Stimulated activated CD8-positive, alpha-beta memory T cell treated with anti-CD3 and anti-CD28 coated beads, Interleukin-12 subunit alpha, Interleukin-12 subunit beta, amount 100 ng/mL, for 1 hour (primary cell): Measurements from ENCODE around the gene PGBD5.
"Not testable (repeated sequence)": the region's sequence is repeated elsewhere in the genome, so short reads cannot be mapped to it uniquely, and the experiment has no call there.

Experiments used
- DNase-seq: peaks from one replicate; pipeline ENCODE4 v3.0.0-alpha.2; 2020; ENCODE audit warnings: low read depth

Gene PGBD5, protein sequence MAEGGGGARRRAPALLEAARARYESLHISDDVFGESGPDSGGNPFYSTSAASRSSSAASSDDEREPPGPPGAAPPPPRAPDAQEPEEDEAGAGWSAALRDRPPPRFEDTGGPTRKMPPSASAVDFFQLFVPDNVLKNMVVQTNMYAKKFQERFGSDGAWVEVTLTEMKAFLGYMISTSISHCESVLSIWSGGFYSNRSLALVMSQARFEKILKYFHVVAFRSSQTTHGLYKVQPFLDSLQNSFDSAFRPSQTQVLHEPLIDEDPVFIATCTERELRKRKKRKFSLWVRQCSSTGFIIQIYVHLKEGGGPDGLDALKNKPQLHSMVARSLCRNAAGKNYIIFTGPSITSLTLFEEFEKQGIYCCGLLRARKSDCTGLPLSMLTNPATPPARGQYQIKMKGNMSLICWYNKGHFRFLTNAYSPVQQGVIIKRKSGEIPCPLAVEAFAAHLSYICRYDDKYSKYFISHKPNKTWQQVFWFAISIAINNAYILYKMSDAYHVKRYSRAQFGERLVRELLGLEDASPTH

GRCh38 chr1:230426246-230427093 is at the start of gene PGBD5:
PGBD5 (minus strand) TSS chr1:230426332; CDS start chr1:230425928, 404 bp downstream.
- DNase-seq: peak; percentile 7

DNA sequence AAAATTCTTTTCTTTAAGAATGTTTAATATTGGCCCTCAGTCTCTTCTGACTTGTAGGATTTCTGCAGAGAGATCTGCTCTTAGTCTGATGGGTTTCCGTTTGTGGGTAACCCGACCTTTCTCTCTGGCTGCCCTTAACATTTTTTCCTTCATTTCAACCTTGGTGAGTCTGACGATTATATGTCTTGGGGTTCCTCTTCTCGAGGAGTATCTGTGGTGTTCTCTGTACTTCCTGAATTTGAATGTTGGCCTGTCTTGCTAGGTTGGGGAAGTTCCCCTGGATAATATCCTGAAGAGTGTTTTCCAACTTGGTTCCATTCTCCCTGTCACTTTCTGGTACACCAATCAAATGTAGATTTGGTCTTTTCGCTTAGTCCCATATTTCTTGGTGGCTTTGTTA is 48.8 kb upstream of the PGBD5 start:
- not testable (repeated sequence) for DNase-seq

DNA sequence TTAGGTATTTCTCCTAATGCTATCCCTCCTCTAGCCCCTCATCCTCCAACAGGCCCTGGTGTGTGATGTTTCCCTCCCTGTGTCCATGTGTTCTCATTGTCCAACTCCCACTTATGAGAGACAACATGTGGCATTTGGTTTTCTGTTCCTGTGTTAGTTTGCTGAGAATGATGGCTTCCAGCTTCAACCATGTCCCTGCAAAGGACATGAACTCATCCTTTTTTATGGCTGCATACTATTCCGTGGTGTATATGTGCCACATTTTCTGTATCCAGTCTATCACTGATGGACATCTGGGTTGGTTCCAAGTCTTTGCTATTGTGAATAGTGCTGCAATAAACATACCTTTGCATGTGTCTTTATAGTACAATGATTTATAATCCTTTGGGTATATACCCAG is 44.6 kb upstream of the PGBD5 start:
- DNase-seq: not testable (repeated sequence)

DNA sequence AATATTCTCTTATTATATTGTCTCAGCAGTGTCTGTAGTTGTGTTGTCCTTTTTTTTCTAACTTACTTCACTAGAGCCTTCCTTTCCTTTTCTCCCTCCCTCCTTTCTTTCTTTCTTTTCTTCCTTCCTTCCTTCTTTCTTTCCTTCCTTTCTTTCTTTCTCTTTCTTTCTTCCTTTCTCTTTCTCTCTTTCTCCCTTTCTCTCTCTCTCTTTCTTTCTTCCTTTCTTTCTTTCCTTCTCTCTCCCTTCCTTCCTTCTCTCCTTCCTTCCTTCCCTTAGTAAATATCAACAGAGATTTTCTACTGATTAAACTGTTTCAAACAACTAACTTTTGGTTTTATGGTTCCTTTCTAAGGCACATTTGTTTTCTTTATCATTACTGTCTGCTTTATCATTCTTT is 43.1 kb upstream of the PGBD5 start:
- no peak for DNase-seq

GRCh38 chr1:230465691-230466090 is 39.6 kb upstream of the PGBD5 start:
- no peak for DNase-seq

DNA sequence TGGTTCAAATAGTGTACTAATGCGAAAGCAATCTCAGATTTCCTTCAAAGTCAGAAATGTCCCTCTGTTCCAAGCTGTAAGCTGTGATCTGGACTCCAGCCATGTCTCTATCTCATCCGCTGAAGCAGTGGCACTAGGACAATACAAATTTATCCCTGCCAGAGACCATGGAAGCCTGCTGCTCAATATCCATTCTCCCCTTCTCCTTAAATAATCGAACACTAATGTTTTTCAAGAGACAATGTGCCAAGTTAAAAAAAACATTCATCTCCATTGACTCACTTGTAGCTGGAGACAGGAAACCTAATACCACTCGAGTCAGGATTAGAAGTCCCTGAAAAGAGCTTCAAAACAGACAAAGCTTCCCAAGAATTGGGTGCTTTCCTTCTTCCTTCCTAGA is 38.5 kb upstream of the PGBD5 start:
- DNase-seq: no peak

DNA sequence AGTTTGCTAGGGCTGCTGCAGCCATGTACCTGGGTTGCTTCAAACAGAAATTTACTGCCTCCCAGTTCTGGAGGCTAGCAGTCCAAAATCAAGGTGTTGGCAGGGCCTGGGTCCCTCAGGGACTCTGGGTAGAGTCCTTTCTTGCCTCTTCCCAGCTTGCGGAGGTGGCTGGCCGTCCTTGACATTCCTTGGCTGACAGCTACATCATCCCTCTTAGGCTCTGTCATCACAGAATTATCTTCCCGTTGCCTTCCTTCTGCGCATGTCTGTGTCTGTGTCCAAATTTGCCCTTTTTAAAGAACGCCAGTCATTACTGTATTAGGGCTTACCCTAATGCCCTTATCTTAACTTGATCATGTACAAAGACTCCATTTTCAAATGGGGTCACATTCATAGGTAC is 37.6 kb upstream of the PGBD5 start:
- DNase-seq: no peak

- no peak for DNase-seq
Observed at GRCh38 chr1:230463326-230463725, 37.2 kb upstream of the PGBD5 start.

GRCh38 chr1:230459465-230459864 is 33.3 kb upstream of the PGBD5 start:
- no peak for DNase-seq

GRCh38 chr1:230458509-230458908 is 32.4 kb upstream of the PGBD5 start:
- DNase-seq: no peak

DNA sequence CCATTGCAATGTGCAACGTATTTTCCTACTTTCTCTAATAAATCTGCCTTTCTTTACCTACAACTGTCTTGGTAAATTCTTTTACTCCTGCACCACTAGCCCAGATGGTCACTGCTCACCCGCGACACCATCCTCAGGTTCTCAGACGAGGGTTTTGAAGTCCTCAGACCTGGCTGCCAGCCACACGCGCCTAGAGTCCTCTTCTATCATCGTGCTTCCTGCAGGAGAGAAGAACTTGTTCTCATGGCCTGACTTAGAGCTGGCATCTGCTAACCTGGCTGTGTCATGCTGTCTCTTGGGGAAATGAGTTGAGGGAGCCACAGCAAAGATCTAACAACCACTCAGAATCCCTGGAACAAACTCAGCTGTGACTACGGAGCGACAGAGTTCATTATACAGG is 30.3 kb upstream of the PGBD5 start:
- no peak for DNase-seq

GRCh38 chr1:230455291-230455690 is 29.2 kb upstream of the PGBD5 start:
- no peak for DNase-seq

GRCh38 chr1:230453377-230453776 is 27.2 kb upstream of the PGBD5 start:
- DNase-seq: no peak

GRCh38 chr1:230441183-230442029 is 15.3 kb upstream of the PGBD5 start:
- DNase-seq: no peak

GRCh38 chr1:230435108-230435507 is 9.0 kb upstream of the PGBD5 start:
- no peak for DNase-seq

GRCh38 chr1:230431527-230431926 is 5.4 kb upstream of the PGBD5 start:
- no peak for DNase-seq

- DNase-seq: no peak
Observed at GRCh38 chr1:230430499-230430898, 4.4 kb upstream of the PGBD5 start.

DNA sequence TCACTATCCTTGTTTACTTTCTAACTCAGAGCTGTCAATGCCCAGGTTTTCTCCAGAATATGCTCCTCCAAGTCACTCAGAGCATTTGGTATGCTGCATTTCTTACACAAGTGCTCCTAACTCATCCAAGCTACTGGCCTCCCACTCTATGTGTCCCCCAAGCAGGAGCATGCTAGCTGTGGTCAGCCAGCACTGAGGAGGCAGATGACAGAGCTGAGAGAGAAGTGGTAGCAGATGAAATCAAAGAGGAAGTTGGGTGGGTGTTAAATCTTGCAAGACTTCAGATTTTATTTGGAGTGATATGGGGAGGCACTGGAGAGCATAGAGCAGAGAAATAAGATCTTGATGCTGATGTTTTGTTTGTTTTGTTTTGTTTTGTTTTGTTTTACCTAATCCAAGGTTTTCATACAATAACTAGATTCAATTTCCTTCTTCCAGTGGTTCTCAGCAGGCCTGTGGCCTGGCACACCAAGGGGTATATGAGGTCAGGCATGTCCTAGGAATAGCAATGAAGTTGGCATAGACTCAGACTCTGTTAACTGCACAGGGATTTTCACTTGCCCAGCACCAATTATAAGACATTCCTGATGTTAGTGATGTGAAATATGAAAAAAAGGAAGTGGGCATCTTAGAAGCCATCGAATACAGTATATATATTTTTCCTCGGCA is 3.1 kb upstream of the PGBD5 start:
- DNase-seq: no peak

- no peak for DNase-seq
Observed at GRCh38 chr1:230427981-230428380, 1.8 kb upstream of the PGBD5 start.

DNA sequence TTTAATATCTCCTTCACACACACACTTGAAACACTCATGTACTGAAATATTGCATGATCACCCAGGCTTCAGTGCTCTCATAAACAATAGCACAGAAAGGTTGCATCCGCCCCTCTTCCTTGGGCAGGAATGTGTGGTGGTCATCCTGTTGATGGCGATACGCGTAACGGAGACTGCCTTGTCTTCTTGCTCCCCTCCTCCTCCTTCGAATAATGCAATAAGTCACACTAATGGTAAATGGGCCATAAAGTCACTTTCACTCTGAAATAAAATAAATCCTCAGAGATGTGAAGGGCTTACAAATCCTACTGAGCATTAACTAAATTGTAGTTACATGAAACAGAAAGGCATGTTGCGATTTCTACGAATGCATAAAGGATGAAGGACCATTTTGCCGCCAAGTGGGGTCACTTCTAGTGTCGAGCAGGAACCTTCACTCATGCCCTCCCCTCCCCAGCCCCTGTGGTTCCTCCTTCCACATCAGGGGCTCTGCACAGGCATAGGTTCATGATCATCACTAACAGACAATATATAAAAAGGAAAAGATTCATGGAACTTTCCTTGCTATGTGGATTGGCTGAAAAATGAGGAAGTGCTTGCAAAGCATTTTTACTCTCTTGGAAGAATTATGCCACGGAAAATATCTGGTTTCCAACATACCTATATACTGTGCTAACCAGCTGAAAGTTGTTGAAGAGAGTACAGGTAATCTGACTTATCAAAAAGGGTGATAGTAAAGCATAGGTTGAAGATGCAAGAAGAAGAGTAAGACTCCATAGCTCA is 1.2 kb upstream of the PGBD5 start:
- no peak for DNase-seq
